AG10803 (cell line): ENCODE results near the gene LCAT.

Source experiments
- DNase-seq: peaks from one replicate; pipeline ENCODE4 v3.0.0; 2010; ENCODE audit warnings: low read depth
- H3K4me3 ChIP-seq: 2 replicates; pipeline ENCODE4 v1.5.1; 2011; ENCODE audit warnings: mild to moderate bottlenecking, low read length, control low read depth
- TF ChIP-seq, protein P1 (sequence below): conservative IDR thresholded peaks from 2 replicates; pipeline ENCODE4 v1.5.1; 2011; ENCODE audit warnings: mild to moderate bottlenecking, low read length, control low read depth, inconsistent platforms

LCAT gene

DNA sequence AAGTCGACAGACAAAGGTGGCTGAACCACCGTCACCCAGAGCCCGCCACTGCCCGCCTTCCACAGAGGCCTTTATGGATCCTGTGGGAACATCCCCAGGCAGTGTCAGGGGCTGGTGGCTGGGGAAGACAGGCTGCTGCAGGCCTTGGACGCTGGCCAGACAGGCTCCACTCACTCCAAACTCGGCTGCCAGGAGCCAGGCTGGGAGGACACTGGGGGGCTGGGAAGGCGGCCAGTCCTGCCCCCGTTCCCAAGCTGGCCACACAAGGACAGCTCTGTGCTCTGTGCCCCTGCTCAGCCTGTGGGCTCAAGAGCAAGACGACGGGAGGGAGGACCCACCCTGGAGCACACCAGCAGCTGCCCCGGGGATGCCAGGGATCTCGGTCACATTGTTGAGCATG, 7.6 kb upstream of the LCAT start:
- no peak for DNase-seq
- TF ChIP-seq, protein P1, sequence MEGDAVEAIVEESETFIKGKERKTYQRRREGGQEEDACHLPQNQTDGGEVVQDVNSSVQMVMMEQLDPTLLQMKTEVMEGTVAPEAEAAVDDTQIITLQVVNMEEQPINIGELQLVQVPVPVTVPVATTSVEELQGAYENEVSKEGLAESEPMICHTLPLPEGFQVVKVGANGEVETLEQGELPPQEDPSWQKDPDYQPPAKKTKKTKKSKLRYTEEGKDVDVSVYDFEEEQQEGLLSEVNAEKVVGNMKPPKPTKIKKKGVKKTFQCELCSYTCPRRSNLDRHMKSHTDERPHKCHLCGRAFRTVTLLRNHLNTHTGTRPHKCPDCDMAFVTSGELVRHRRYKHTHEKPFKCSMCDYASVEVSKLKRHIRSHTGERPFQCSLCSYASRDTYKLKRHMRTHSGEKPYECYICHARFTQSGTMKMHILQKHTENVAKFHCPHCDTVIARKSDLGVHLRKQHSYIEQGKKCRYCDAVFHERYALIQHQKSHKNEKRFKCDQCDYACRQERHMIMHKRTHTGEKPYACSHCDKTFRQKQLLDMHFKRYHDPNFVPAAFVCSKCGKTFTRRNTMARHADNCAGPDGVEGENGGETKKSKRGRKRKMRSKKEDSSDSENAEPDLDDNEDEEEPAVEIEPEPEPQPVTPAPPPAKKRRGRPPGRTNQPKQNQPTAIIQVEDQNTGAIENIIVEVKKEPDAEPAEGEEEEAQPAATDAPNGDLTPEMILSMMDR: no peak
- H3K4me3 ChIP-seq: no peak overlapping the region

DNA sequence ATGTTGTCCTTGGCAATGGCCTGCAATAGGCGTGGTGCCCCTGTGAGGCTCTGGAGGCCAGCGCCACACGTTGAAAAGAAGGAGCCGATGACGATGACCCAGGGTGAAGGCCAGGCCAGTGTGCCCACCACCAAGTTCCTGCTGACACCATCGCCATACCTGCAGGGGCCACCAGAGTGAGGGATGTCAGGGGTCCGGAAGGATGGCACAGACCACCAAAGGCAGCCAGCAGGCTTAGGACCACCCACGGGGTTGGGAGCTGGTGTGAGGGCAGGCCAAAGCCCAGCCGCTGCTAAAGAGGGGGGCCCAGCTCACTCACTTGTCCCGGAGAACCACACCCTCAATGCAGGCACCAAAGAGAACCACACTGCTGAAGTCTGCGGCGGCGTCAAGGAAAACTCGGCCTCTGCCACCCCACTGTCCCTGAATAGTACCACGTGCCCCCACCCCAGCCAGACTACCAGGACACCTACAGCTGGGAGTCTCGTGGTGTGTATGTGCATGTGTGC, 6.5 kb upstream of the LCAT start:
- DNase-seq: no peak
- H3K4me3 ChIP-seq: no peak overlapping the region

DNA sequence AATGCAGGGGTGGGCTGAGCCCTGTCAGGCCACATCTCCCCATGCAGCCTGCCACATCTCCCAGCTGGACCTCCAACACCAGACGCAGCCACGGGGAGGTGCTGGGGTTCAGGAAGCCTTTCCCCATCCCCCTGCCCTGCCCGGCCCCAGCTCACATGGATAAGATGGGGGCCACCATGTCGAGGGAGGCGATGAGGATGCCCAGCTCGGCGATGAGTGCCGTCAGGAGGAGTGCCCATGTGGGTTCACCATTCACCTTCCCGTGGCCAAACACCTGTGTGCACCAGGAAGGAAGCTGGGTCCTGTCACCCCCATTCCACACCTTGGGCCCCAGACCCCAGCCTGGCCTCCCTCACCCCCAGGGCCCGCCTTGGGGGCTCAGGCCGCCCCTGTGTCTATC, 5.7 kb upstream of the LCAT start:
- DNase-seq: no peak
- TF ChIP-seq, protein P1: no peak
- no peak overlapping the region for H3K4me3 ChIP-seq

More for the DNA sequence above, 6.5 kb upstream of the LCAT start:
- TF ChIP-seq, protein P1: no peak

DNA sequence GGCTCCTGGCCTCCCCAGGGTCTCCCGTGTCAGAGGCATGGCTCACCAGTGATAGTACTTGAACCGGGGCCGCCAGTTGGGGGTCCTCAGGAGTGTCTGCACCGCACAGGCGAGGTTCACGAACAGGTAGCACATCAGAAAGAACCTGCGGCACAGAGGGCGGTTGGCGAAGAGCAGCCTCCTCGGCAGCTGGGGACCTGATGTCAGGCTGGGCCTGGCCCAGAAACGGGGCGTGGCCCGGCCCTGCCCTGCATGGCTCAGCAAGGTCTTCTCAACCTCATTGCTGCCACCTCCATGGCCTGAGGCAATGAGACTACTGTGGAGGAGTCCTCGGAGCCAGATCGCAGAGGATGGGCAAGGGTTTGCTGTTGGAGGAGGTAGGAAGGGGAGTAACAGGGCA, 4.1 kb upstream of the LCAT start:
- no peak overlapping the region for H3K4me3 ChIP-seq
- TF ChIP-seq, protein P1: no peak
- DNase-seq: no peak

DNA sequence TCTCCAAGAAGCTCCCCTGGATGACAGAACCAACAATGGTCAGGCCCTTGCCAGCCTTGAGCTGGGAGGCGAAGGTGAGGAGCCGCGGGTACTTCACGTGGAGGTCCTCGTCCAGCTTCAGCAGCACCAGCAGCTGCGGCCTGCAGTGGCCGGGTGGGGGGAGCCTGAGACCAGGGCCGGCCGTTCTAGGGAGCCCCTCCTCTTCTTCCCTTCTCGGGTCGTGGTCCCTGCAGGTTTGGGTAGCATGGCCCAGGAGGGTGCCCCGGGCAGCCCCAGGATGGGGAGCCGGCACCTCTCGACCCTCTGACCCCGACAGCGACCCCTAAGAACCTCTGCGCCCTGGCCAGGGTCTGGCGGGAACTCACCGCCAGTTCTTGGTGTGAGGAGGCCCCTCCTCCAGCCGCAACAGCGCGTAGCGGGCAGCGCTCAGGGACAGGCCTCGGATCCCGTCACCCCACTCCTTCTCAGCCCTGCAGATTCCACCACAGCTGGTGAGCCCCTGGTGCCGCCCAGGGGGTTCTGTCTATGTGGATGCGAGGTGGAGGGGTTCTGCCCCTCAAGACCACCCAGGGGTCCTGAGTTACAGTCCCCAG, 3.1 kb upstream of the LCAT start:
- H3K4me3 ChIP-seq: no peak overlapping the region
- DNase-seq: no peak
- TF ChIP-seq, protein P1: no peak

DNA sequence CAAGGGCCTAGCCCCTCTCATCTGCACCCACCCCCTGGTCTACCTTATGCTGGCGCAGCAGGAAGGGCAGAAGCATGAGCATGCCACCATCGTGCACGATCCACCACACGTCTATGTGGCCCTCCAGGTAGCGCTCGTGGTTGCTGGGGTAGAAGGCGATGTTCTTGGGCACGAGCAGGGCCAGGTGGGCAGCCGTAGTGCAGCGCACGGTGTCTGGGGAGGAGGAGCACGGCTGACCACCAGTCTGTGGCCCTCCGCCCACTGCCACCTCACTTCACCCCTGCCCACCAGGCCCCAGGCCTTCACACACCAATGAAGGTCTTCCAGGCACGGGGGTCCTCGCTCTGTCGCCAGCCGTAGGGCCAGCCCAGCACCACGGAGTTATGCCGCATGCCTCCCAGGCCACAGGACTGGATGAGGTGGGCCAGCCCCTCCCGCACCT, 2.2 kb upstream of the LCAT start:
- DNase-seq: no peak
- TF ChIP-seq, protein P1: no peak
- no peak overlapping the region for H3K4me3 ChIP-seq

DNA sequence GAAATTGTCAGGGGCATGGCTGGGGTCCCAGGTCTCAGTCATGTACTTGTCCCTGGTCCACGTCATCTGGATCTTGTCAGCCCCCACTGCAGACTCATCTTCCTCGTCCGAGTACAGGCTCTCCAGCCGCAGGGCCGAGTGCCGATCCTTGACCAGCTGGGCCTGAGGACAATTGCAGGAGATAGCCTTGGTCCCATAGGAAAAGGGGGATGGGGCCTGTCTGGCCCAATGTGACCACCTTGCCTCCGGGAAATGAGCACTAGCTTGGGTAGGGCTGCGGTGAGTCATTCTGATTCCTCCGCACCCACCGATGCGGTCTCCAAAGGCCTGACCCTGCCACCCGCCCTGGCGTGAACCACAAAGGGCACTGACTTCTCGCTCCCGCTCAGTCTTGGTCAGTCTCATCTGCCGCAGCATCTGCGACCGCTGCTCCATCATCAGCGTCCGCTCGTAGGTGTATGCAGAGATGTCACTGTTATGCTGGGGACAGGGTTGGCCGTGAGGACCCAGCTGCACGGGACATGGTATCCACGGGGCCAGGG, 1.5 kb upstream of the LCAT start:
- no peak overlapping the region for H3K4me3 ChIP-seq
- TF ChIP-seq, protein P1: no peak
- no peak for DNase-seq
